GM18867 (cell line): Measurements from ENCODE around the gene SLC9C2.
"Not testable (repeated sequence)": the region's sequence is repeated elsewhere in the genome, so short reads cannot be mapped to it uniquely, and the experiment has no call there.

Source experiments
- ATAC-seq: cut with Tn5 transposase; IDR thresholded peaks from one replicate; pipeline ENCODE4 v1.9.1; 2021; ENCODE audit warnings: mild to moderate bottlenecking, moderate library complexity; ENCODE audit not compliant: unreplicated experiment

The SLC9C2 gene

GRCh38 chr1:173530795-173531693, 71.8 kb downstream of the SLC9C2 start:
- no peak for ATAC-seq

DNA sequence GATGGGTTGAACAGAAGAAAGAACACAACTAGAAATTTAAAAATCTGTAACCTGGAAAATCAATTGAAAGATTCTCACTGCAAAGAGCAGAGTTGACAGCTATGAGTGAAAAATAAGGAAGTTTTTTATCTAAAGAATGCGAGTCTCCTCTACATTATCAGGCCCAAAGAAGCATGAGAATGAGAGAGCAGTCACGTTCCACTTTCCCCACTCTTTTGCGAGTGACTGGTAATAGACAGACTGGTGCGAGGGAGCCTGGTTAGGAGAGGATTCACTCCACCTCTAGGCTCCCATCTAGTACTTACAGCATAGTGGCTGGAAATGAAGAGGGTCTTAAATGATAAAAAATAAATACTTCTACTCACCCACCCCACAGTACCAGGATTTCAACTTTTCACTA, 73.8 kb downstream of the SLC9C2 start:
- no peak for ATAC-seq

DNA sequence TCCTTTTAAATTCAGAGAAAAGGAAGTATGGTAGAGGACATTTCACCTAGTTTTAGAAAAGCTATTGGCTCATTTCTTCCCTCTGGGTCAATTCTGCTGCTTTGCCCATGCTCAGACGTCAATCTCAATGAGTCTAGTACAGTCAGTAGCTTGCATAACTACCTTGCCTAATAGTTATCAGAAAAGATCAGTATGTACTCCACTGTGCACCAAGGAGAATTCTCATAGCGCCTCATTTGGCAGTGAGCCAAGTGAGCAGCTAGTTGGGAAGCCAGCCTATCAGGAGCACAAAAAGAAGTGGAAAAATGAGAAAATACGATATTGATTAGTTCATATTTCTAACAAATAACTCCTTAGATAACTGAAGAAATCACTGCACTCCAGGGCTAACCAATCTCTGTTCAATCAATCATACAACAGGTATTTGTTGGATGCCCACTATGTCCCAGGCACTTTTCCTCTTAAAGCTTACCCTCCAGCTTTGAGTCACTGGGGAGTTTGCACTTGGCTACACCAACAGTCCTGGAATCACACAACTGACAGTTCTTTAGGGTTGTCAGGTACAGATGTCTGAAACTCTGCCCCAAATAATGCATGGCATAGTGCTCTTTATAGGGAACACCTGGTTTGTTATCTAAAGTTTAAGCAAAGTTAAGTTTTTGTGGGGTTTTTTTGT, 75.6 kb downstream of the SLC9C2 start:
- no peak for ATAC-seq

- no peak for ATAC-seq
These were observed 76.9 kb downstream of the SLC9C2 start for GRCh38 chr1:173525926-173526325.

DNA sequence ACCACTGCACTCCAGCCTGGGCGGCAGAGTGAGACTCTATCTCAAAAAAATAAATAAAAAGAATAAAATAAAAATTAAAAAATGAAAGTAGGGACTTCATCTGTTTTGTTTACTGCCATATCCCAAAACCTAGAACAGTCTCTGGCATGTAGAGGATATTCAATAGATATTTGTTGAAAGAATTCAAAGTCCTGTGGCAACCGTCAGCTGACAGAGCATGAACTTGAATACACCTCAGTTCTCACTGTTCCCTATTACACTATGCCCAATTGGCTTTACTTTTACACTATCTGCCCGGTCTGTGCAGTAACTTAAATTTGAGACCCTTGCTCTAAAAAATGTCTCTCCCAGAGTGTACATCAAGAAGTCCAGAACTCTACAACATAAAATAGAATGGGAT, 79.5 kb downstream of the SLC9C2 start:
- no peak for ATAC-seq

DNA sequence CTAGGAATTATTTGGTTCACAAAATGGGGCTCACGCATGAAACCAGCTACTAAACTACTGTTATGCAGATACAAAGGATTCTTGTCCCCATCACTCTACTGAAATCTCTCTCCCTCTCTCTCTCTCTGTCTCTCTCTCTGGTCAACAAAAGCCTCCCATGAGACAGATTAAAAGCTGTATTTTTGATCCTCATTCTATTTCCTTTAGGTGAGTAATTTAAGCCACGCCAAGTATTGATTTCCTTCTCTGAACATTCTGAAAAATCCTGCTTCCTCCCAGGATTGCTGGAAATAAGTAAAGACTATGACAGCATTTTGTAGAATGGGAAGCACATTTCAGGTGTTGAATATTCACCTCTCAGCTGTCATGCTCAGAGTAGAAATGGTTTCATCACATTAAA, 82.1 kb downstream of the SLC9C2 start:
- ATAC-seq, result no peak

- ATAC-seq, result not testable (repeated sequence)
These were observed 88.4 kb downstream of the SLC9C2 start for GRCh38 chr1:173514503-173514902.

DNA sequence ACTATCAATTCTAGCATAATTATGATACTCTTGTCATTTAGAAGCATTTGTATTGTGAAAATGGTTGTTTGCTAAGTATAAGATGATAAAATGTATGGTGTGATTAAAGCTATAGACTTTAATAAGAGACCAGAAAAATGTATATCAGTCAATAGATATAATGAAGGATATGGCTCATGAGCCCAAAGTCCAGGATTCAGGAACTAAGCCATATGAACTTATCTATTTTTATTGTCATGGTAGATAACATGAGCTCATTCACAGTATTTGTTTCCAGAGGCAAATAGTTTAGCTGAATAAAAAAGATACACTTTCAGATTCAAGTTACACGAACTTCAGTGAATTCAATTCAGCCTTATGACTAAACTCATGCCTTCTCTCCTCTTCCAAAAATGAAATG, 93.1 kb downstream of the SLC9C2 start:
- ATAC-seq, result no peak

GRCh38 chr1:173508541-173508940, 94.3 kb downstream of the SLC9C2 start:
- ATAC-seq, result no peak

GRCh38 chr1:173507847-173508209, 95.0 kb downstream of the SLC9C2 start:
- ATAC-seq, result no peak

- no peak for ATAC-seq
These were observed 95.5 kb downstream of the SLC9C2 start for GRCh38 chr1:173507205-173507846.

GRCh38 chr1:173506437-173506836, 96.4 kb downstream of the SLC9C2 start:
- no peak for ATAC-seq

GRCh38 chr1:173505391-173505790, 97.5 kb downstream of the SLC9C2 start:
- no peak for ATAC-seq

- no peak for ATAC-seq
These were observed 98.6 kb downstream of the SLC9C2 start for GRCh38 chr1:173504268-173504667.

GRCh38 chr1:173503391-173503790, 99.5 kb downstream of the SLC9C2 start:
- ATAC-seq, result no peak

GRCh38 chr1:173502104-173502503, 100.8 kb downstream of the SLC9C2 start:
- ATAC-seq, result no peak

DNA sequence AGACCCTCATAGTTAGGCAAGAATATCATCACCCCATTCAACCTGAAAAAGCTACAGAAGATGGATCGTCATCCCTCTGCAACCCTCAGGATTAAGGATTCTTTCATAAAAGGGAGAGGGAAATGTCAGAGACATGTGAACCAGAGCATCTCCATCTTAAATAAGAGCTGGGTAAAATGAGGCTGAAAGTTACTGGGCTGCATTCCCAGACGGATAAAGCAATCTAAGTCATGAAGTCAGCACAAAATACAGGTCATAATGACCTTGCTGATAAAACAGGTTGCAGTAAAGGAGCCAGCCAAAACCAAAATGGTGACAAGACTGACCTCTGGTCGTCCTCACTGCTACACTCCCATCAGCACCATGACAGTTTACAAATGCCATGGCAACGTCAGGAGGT, 103.1 kb downstream of the SLC9C2 start:
- no peak for ATAC-seq

GRCh38 chr1:173496757-173497320, 106.0 kb downstream of the SLC9C2 start:
- no peak for ATAC-seq

DNA sequence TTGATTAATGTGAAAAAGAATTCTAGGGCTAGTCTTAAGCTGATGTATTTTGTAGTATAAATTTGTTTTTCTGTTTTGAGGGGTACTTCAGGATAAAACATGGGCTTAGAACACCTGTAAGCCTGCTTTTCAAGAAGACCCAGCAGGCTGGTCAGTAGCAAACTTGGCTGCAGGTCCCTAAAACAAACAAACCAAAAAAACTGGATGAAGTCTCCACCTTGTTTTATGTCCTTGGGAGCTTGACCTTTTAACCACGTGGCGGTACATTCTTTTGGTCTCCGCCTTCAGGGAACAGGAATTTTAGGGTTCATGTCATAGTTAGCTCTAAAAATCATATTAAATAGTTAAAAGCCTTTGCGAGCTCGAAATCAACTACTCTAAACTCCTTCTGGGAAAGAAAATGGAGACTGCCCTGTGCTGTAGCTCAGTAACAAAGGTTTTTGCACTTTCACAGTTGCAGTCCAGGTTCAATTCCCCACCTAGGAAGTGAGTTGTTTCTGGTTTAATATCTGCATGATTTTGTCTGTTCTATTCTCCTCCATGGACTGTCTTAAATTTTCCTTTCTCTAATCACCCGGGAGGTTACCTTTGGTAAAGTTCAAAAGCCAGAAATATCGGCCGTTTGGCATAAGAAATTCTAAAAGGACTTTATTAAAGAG, 107.1 kb downstream of the SLC9C2 start:
- no peak for ATAC-seq

GRCh38 chr1:173493125-173493524, 109.7 kb downstream of the SLC9C2 start:
- not testable (repeated sequence) for ATAC-seq

- no peak for ATAC-seq
These were observed 111.4 kb downstream of the SLC9C2 start for GRCh38 chr1:173491508-173491907.
